ENCODE data around the gene PRCD.
"Not testable (repeated sequence)": the region's sequence is repeated elsewhere in the genome, so short reads cannot be mapped to it uniquely, and the experiment has no call there.

The PRCD gene

DNA sequence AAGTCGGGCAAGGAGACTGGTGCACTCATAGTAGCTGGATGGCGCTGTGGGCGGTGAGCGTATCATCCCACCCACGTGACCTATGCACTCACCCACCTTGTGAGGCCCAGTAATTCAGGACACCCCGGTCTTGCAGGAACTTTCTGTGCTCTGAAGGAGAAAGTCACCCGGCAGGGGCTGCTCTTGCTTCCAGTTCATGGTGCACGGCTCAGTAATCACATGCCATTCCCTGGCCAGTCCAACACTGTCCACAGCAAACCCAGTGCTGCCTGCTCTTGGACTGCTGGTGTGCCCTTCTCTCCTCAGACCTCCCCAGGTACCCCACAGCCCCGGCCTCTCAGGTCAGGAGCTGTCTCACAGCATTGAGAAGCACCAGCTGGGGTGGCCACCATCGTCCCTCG, 22.2 kb upstream of the PRCD start:
- Histone ChIP-seq H3K36me3 (ENCODE audit: control insufficient read depth, insufficient read depth, low read length) (no peaks in the 10 kb centered on the region), H3K4me3 (replicated peaks; ENCODE audit: low read depth, low read length) (no peak overlapping the region), H3K27me3 (replicated peaks; ENCODE audit: control insufficient read depth, insufficient read depth, low read length) (no peaks in the 10 kb centered on the region)
- TF ChIP-seq, protein P1, sequence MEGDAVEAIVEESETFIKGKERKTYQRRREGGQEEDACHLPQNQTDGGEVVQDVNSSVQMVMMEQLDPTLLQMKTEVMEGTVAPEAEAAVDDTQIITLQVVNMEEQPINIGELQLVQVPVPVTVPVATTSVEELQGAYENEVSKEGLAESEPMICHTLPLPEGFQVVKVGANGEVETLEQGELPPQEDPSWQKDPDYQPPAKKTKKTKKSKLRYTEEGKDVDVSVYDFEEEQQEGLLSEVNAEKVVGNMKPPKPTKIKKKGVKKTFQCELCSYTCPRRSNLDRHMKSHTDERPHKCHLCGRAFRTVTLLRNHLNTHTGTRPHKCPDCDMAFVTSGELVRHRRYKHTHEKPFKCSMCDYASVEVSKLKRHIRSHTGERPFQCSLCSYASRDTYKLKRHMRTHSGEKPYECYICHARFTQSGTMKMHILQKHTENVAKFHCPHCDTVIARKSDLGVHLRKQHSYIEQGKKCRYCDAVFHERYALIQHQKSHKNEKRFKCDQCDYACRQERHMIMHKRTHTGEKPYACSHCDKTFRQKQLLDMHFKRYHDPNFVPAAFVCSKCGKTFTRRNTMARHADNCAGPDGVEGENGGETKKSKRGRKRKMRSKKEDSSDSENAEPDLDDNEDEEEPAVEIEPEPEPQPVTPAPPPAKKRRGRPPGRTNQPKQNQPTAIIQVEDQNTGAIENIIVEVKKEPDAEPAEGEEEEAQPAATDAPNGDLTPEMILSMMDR (IDR thresholded peaks at IDR 0.05; ENCODE audit: insufficient read depth, low read length, poor library complexity, severe bottlenecking) = no peak
- DNase-seq (ENCODE audit: extremely low read depth, insufficient read length) = no peak

DNA sequence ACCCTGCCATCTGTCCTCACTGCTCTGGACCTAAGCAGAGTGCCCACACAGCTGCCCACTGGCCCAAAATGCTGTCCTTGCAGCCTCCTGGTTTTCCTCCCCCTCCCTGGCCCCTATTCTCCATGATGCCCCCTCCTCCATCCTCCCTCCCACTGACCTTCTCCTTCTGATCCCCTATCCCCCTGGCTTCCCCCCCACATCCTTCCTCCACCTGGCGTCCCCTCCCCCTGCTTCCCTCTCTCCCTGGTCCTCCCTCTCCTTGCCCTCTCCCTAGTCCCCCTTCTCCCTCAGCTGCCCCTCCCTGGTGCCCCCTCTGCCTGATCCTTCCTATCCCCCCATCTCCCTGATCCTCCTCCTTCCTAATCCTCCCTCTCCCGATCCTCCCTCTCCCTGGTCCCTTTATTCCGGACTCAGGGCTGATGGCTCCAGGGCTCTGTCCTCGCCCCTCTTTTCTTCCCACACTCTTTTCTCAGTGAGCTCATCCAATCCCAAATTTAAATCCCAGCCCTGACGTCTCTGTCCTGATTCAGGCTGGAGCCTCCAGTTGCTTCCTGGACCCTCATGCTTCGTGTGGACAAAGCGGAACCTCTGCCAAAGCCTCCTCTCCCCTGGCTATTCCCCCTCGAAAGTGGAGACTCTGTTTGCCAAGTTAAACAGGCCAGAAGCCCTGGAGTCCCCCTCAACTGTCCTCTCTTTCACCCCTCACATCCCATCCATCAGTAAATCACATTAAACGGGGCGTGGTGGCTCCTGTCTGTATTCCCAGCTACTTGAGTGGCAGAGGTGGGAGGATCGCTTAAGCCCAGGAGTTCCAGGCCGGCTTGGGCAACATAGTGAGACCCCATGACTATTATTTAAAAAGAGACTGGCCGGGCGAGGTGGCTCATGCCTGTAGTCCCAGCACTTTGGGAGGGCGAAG, 20.5 kb upstream of the PRCD start:
- no peaks in the 10 kb centered on the region for H3K27me3 ChIP-seq (replicated peaks; ENCODE audit: control insufficient read depth, insufficient read depth, low read length)
- TF ChIP-seq, protein P1 (IDR thresholded peaks at IDR 0.05; ENCODE audit: insufficient read depth, low read length, poor library complexity, severe bottlenecking) = no peak
- DNase-seq (ENCODE audit: extremely low read depth, insufficient read length) = no peak
- no peak overlapping the region for H3K4me3 ChIP-seq (replicated peaks; ENCODE audit: low read depth, low read length)
- no peaks in the 10 kb centered on the region for H3K36me3 ChIP-seq (ENCODE audit: control insufficient read depth, insufficient read depth, low read length)

DNA sequence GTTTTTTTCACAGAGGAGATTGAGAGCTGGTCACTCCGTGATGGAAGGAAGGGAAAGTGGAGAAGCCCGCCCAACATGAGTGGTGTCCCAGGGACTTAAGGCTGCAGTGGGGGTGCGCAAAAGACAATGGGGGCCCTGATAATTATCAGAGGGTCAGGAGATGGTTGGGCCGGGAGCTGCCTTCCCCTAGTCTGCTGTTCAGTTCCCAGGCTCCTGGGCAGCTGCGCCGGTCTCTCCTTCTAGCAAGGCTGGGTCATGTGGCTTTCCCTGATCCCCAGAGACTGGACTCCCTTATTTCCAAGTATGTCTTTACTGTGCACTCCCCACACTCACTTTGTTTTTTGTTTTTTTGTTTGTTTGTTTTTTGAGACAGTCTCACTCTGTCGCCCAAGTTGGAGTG, 18.6 kb upstream of the PRCD start:
- TF ChIP-seq, protein P1 (IDR thresholded peaks at IDR 0.05; ENCODE audit: insufficient read depth, low read length, poor library complexity, severe bottlenecking) = no peak

DNA sequence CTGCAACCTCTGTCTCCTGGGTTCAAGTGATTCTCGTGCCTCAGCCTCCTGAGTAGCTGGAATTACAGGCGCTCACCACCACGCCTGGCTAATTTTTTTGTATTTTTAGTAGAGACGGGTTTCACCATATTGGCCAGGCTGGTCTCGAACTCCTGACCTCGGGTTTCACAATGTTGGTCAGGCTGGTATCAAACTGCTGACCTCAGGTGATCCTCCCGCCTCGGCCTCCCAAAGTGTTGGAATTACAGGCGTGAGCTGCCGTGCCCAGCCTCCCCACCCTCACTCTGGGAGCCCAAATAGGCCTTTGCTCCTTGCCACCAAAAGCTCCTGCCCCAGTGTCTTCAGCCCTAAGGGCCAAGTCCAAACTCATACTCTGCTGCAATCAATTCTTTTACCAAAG, 18.2 kb upstream of the PRCD start:
- DNase-seq (ENCODE audit: extremely low read depth, insufficient read length); H3K4me3 ChIP-seq (replicated peaks; ENCODE audit: low read depth, low read length); H3K27me3 ChIP-seq (replicated peaks; ENCODE audit: control insufficient read depth, insufficient read depth, low read length); H3K36me3 ChIP-seq (ENCODE audit: control insufficient read depth, insufficient read depth, low read length): not testable (repeated sequence)

More for the DNA sequence above, 18.6 kb upstream of the PRCD start:
- Histone ChIP-seq H3K4me3 (replicated peaks; ENCODE audit: low read depth, low read length) (no peak overlapping the region), H3K27me3 (replicated peaks; ENCODE audit: control insufficient read depth, insufficient read depth, low read length) (no peaks in the 10 kb centered on the region), H3K36me3 (ENCODE audit: control insufficient read depth, insufficient read depth, low read length) (no peaks in the 10 kb centered on the region)
- no peak for DNase-seq (ENCODE audit: extremely low read depth, insufficient read length)

DNA sequence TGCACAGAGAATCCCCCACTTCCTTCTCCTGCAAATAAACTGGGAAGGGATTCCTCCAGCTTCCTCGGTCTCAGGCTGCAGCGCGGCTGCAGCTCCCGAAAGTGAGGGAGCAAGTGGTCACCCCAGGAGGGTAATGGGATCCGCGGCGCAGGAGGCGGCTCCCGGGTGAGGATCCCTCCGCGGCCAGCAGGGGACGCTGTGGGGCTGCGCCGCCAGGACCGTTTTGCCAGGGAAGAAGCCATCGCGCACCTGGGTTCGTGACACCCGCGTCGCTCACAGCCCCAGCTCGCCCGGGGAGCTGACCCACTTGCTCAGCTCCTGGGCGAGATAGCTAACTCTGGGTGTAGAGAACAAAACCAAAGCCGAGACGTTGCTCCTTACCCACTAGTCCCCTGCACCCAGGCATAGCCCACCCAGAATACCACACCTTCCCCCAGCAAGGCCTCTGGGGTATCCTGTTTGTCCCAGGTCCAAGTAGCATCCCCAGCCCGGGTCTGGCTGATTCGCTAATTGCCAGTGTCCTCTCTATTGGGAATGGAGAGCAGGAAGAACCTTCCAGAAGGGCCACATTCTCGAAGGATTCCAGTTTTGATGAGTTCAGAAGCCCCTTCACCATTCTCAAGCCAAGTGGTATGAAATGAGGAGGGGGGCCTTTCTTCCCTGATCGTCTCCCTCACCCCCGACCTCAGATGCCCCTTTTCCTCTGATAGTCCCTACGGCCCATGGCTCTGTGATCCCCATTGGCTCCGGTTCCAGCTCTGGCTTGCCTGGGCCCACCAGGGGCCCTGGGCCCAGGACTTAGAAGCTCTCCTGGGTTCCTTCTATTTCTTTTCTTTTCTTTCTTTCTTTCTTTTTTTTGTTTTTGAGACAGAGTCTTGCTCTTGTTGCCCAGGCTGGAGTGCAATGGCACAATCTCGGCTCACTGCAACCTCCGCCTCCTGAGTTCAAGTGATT, 16.5 kb upstream of the PRCD start:
- peak; percentile 83 for DNase-seq (ENCODE audit: extremely low read depth, insufficient read length)
- TF ChIP-seq, protein P1 (IDR thresholded peaks at IDR 0.05; ENCODE audit: insufficient read depth, low read length, poor library complexity, severe bottlenecking) = peak; percentile 100
- Histone ChIP-seq H3K36me3 (ENCODE audit: control insufficient read depth, insufficient read depth, low read length) (no peaks in the 10 kb centered on the region), H3K4me3 (replicated peaks; ENCODE audit: low read depth, low read length) (no peak overlapping the region), H3K27me3 (replicated peaks; ENCODE audit: control insufficient read depth, insufficient read depth, low read length) (no peaks in the 10 kb centered on the region)
